Raji (cell line): ENCODE results near the gene ZDHHC17.

Source experiments
- POLR2A ChIP-seq: IDR thresholded peaks from 2 replicates; pipeline ENCODE4 v1.6.1; 2011; ENCODE audit warnings: low read depth, low read length, control low read depth; ENCODE audit not compliant: insufficient read depth

ZDHHC17 gene

DNA sequence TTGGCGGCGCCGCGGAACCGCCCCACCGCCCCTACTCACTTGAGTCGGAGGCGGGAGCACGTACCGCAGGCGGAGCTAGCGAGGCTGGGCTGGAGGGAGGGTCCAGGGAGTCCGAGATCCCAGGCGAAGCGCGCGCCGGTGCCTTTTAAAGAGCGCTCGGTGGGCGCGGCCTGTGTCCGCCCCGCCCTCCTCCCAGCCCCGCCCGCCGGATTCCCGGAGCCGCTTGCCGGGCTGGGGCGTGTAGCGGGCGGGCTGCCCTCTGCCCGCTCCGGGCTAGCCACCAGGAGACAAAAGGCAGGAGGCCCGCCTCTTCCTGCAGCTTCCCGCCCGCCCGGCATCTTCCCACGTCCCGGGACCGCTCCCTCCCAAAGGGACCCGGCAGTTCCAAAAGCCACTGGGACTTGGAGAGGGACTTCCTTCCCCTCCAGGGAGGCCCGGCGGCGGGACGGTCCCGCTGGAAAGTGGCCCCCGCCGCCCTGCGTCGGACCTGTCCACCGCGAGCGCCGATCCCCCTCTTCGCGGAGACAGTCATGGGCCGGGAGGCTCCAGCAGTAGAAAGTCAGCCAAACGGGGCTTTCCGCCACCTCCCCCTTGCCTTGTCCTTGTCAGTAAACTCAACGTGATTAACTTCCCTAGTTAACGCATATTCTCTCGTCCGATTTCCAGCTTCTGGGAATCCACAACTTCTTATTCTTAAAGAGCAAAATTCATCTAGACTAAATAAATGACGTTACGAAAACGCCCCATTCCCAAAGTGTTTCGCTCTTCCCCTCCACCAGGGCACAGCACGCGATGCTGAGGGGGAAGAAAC is 115.2 kb downstream of the ZDHHC17 start, which contains the start of gene CSRP2:
Gene CSRP2, minus strand, starts transcription at position 121 of the 811 bp plus-strand sequence. CDS start 12,759 bp downstream, outside the sequence.
- no peak for TF ChIP-seq POLR2A

DNA sequence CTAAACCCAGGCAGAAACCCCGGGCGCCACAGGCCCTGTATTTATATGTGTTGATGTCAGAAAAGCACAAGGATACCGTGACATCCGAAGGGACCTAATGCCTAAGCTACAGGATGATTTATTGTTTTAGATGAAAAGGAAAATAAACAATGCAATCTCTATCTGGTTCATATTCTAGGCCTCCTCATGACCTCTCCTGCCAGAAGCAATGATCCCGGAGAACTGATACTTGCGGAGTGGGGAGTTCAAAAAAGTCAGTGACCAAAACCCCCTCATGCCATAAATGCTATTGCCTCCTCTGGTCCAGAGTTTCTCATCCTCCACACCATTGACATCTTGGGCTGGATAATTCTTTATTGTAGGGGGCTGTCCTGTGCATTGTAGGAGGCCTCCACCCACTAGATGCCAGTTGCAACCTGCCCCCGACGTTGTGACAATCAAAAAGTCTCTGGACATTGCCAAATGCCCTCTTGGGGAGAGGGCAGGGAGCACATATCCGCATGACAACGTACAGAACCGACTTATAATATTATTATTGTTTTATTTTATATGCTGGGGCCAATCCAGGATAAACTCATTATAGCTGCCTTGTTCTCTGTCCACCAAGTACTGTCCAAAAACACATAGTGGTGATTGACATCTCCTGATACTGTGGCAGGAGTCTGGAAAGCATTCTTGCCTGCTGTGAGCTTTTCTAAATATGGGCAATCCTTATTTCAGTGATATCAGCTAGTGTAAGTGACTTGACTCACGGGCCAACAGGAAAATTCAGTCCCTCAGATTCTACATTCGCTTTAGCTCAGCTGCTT is 116.0 kb downstream of the ZDHHC17 start:
- TF ChIP-seq POLR2A: no peak

DNA sequence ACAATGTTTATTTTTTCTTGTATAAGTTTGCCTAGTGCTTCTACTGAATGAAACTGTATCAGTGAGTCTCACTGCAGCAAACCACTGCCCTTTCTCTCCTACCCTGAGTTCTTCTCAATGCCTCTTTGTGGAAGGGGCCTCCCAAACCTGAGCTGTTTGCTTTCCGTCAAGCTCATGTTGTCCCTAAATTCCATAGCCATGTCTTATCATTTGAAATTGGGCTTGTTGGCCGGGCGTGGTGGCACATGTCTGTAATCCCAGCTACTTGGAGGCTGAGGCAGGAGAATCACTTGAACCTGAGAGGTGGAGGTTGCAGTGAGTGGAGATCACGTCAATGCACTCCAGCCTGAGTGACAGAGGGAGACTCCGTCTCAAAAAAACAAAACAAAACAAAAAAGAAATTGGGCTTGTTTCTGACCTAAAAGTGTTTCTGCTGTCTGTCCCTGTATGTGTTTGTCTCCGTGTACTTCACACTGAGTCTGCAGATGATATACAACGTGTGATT is 116.7 kb downstream of the ZDHHC17 start:
- TF ChIP-seq POLR2A: no peak

- TF ChIP-seq POLR2A: no peak
Measured at GRCh38 chr12:76881142-76881541, 117.2 kb downstream of the ZDHHC17 start.

- no peak for TF ChIP-seq POLR2A
Measured at GRCh38 chr12:76882367-76882766, 118.5 kb downstream of the ZDHHC17 start.

GRCh38 chr12:76883151-76883550 is 119.2 kb downstream of the ZDHHC17 start:
- TF ChIP-seq POLR2A: no peak

- no peak for TF ChIP-seq POLR2A
Measured at GRCh38 chr12:76883811-76884210, 119.9 kb downstream of the ZDHHC17 start.

DNA sequence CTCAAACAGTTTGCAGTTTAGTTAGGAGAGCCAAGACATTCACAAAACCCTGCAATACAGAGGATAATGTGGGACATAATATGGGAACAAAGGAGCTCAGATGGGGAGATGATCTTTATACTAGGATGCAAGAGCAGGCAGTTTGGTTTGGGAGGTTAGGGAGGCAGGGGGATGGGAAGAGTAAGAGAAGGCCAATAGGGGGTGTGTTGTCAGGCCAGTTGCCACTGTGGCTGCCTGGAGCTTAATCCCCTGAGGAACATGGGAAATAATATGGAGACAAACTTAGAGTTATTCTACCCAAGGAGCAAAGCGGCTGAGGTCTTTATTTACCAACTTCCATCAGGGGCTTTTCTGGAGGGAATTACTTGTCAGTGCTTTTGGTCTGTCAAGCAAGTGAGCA is 124.9 kb downstream of the ZDHHC17 start:
- TF ChIP-seq POLR2A: no peak

GRCh38 chr12:76890151-76891143 is 126.5 kb downstream of the ZDHHC17 start:
- TF ChIP-seq POLR2A: no peak

- TF ChIP-seq POLR2A: no peak
Measured at GRCh38 chr12:76891609-76892008, 127.7 kb downstream of the ZDHHC17 start.

GRCh38 chr12:76895796-76896195 is 131.9 kb downstream of the ZDHHC17 start:
- TF ChIP-seq POLR2A: no peak

GRCh38 chr12:76896274-76896673 is 132.4 kb downstream of the ZDHHC17 start:
- no peak for TF ChIP-seq POLR2A

DNA sequence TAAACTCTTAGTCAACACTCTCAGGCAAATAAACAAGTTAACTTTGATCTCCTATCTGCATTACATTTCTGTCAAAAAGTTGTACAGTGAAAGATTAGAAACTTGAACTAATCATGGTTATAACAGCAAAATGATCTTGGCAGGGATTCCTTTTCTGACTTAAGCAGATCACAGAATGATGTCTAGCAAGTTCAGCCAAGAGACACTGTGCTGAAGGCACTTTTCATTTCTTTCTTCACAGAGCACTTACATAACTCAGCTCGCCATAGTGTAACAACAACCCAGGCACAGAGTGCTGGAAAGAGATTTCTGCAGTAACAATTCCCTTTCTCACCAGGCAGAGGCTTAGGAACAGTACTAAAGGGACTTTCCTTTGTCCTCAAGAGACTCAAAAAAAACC is 134.5 kb downstream of the ZDHHC17 start:
- no peak for TF ChIP-seq POLR2A

DNA sequence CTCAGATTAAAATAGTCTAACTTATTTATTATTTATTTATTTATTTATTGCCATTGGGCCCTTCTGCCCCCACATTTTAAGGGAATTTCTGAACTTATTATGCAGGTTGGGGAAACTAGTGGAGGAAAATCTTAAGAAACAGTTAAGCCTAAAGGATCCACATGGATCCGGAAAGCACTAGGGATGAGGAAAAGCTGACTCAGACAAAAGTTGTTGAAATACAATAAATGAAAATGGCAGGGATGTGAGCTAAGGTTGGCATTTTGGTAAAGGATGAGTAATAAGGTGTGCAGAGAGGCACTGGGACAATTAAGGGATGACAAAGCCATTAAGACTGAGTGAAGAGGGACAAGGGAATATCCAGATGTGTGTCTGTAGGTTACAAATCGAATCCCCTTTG is 135.6 kb downstream of the ZDHHC17 start:
- TF ChIP-seq POLR2A: no peak
